GM12878 (cell line): ENCODE results near the gene TAF9B. TPM values are rescaled to one million over a fixed set of nuclear protein-coding genes. Genes with fewer than 3 reads are reported as not detected.

Experiments
- ATAC-seq: fragments of 200-7000 bp; cut with Tn5 transposase; 3 replicates; pipeline ENCODE4 v1.9.1; 2020; ENCODE audit warnings: mild to moderate bottlenecking, moderate library complexity
- BruUV-seq: library from RNA; stranded (reverse); fragments of 400-500 nt; replicated peaks from 2 replicates; lab custom pipeline; 2021; lab: Mats Ljungman, UMichigan
- CTCF ChIA-PET: fragments of 300-600 bp; sonication (Branson Sonifier 250); formaldehyde crosslinking; extraction: SDS; loops from one replicate; lab custom pipeline; 2021; ENCODE audit warnings: inconsistent platforms; lab: Yijun Ruan, JAX
- POLR2A ChIA-PET: fragments of 350-600 bp; formaldehyde crosslinking; extraction: SDS; loops from one replicate; lab custom pipeline; 2021; ENCODE audit warnings: inconsistent platforms; lab: Charles Lee
- RAD21 ChIA-PET: fragments of 300-600 bp; sonication (Branson Sonifier 250); formaldehyde crosslinking; loops from one replicate; lab custom pipeline; 2023; ENCODE audit warnings: antibody characterized with exemption; ENCODE audit not compliant: unreplicated experiment; lab: Charles Lee
- SMC1A ChIA-PET: fragments of 300-600 bp; sonication (Branson Sonifier 250); formaldehyde crosslinking; loops from one replicate; lab custom pipeline; 2023; ENCODE audit not compliant: unreplicated experiment, uncharacterized antibody; lab: Charles Lee
- DNase-seq: peaks from one replicate; pipeline ENCODE4 v3.0.0-alpha.2; 2011; ENCODE audit warnings: low read depth, low spot score
- FAIRE-seq: peaks from 3 replicates; lab custom pipeline; 2011; peaks lifted over from hg19 to GRCh38; lab: Jason Lieb, UNC
- H2AFZ ChIP-seq: 2 replicates; pipeline ENCODE4 v1.6.0; 2011; ENCODE audit warnings: low read depth, low read length, control low read depth; ENCODE audit not compliant: control insufficient read depth
- H3K27ac ChIP-seq: 2 replicates; pipeline ENCODE4 v1.5.1; 2011; ENCODE audit warnings: control low read depth; ENCODE audit not compliant: control insufficient read depth, insufficient read depth
- H3K27me3 ChIP-seq, 2 experiments: replicated peaks in 1 of 2; 2 replicates each; pipeline versions ENCODE4 v1.6.0 to v1.6.1; 2011; ENCODE audit warnings: low read length in 1 of 2; ENCODE audit not compliant: control insufficient read depth in 2 of 2, insufficient read depth in 2 of 2
- H3K36me3 ChIP-seq, 2 experiments: 2 replicates each; pipeline ENCODE4 v1.5.1; 2011; ENCODE audit warnings: low read length in 1 of 2; ENCODE audit not compliant: control insufficient read depth in 2 of 2, insufficient read depth in 2 of 2
- H3K4me1 ChIP-seq: 2 replicates; pipeline ENCODE4 v1.6.1; 2011; ENCODE audit warnings: mild to moderate bottlenecking, low read length, moderate library complexity, mixed read lengths; ENCODE audit not compliant: control insufficient read depth, insufficient read depth
- H3K4me2 ChIP-seq: 2 replicates; pipeline ENCODE4 v1.6.0; 2011; ENCODE audit warnings: control low read depth; ENCODE audit not compliant: control insufficient read depth, insufficient read depth
- H3K4me3 ChIP-seq: fragments of 200-600 bp; sonication (generic); 2 replicates; pipeline ENCODE4 v1.5.1; 2016
- H3K79me2 ChIP-seq: 2 replicates; pipeline ENCODE4 v1.6.0; 2011; ENCODE audit warnings: low read length; ENCODE audit not compliant: control insufficient read depth, insufficient read depth
- H3K9ac ChIP-seq: 2 replicates; pipeline ENCODE4 v1.8.0; 2011; ENCODE audit warnings: low read length, control low read depth, mixed read lengths; ENCODE audit not compliant: control insufficient read depth, insufficient read depth
- H3K9me3 ChIP-seq: replicated peaks from 3 replicates; pipeline ENCODE4 v1.5.1; 2011; ENCODE audit warnings: mild to moderate bottlenecking, low read length; ENCODE audit not compliant: control insufficient read depth, insufficient read depth
- H4K20me1 ChIP-seq: 2 replicates; pipeline ENCODE4 v1.6.0; 2011; ENCODE audit not compliant: control insufficient read depth, insufficient read depth
- BACH1 ChIP-seq: fragments of 450-650 bp; IDR thresholded peaks from 2 replicates; pipeline ENCODE4 v1.6.1; 2017; ENCODE audit warnings: mild to moderate bottlenecking, borderline replicate concordance
- EED ChIP-seq: sonication (generic); IDR thresholded peaks from 2 replicates; pipeline ENCODE4 v1.6.1; 2016; ENCODE audit warnings: antibody characterized with exemption, low read depth
- GABPA ChIP-seq: IDR thresholded peaks from 2 replicates; pipeline ENCODE4 v1.6.1; 2014; ENCODE audit warnings: antibody characterized with exemption, low read depth, mild to moderate bottlenecking, inconsistent platforms
- MTA3 ChIP-seq: IDR thresholded peaks from 2 replicates; pipeline ENCODE4 v1.6.1; 2012; ENCODE audit warnings: low read length, inconsistent platforms, borderline replicate concordance
- NFYB ChIP-seq: IDR thresholded peaks from 2 replicates; pipeline ENCODE4 v1.6.1; 2011; ENCODE audit warnings: low read depth, mild to moderate bottlenecking, low read length, improper control_type of control experiment, moderate library complexity; ENCODE audit not compliant: insufficient read depth
- RBBP5 ChIP-seq: fragments of 200-600 bp; sonication (generic); conservative IDR thresholded peaks from 2 replicates; pipeline ENCODE4 v1.6.1; 2016
- RFX5 ChIP-seq: IDR thresholded peaks from 2 replicates; pipeline ENCODE4 v1.6.1; 2011; ENCODE audit warnings: low read depth, low read length, improper control_type of control experiment
- TBL1XR1 ChIP-seq: IDR thresholded peaks from 2 replicates; pipeline ENCODE4 v1.6.1; 2012; ENCODE audit warnings: low read depth, low read length, improper control_type of control experiment
- WGBS: methylation state at CpG from one replicate; pipeline ENCODE4 v1.1.6; 2016; ENCODE audit warnings: low lambda C conversion rate; ENCODE audit not compliant: insufficient replicate concordance, insufficient coverage; ENCODE audit errors: missing lambda C conversion rate; 5-methylcytosine and 5-hydroxymethylcytosine counted together
- in situ Hi-C: fragments of 300-500 bp; cut with MboI; formaldehyde crosslinking; loops from 9 replicates; pipeline ENCODE4 v1.14.3; 2018; ENCODE audit warnings: mixed read lengths
- intact Hi-C: fragments of 100-400 bp; cut with micrococcal nuclease; formaldehyde crosslinking; loops from one replicate; pipeline ENCODE4 v1.14.2; 2022; ENCODE audit not compliant: unreplicated experiment
- polyA plus RNA-seq, 11 experiments: library from polyadenylated mRNA; depleted of rRNA in 4 of 11; unstranded in 6 of 11; stranded (reverse) in 5 of 11; fragments of >200 nt; fragmentation: Nextera tagmentation in 4 of 11; fragmentation: Illumina TruSeq in 1 of 11; extraction: Ambion mirVana in 4 of 11; extraction: Trizol in 1 of 11; gene quantifications; 1 replicate in 1 of 11; 2 replicates in 10 of 11; pipeline versions ENCODE4 v1.2.1 to v1.2.3, GENCODE V29; 2011 to 2016; ENCODE audit warnings: inconsistent platforms in 2 of 11, missing spikeins in 2 of 11, low read depth in 1 of 11
- total RNA-seq, 4 experiments: library from RNA; depleted of rRNA in 3 of 4; stranded (reverse); fragments of >200 nt in 3 of 4; fragmentation: Illumina TruSeq in 1 of 4; extraction: Trizol in 1 of 4; gene quantifications; 2 replicates each; pipeline versions ENCODE4 v1.2.1 to v1.2.3, GENCODE V29; 2013 to 2021
- TF ChIP-seq, protein P1 (sequence below): IDR thresholded peaks from 2 replicates; pipeline ENCODE4 v1.6.1; 2012; ENCODE audit warnings: low read depth, low read length, improper control_type of control experiment
- TF ChIP-seq, protein P2 (sequence below): fragments of 450-650 bp; IDR thresholded peaks from 2 replicates; pipeline ENCODE4 v1.6.1; 2016; ENCODE audit warnings: mild to moderate bottlenecking, moderate library complexity, borderline replicate concordance
- TF ChIP-seq, protein P3 (sequence below): IDR thresholded peaks from 2 replicates; pipeline ENCODE4 v1.6.1; 2012; ENCODE audit warnings: low read depth, low read length, improper control_type of control experiment

TAF9B gene
- total and polyA plus RNA-seq, 10 of the 15 experiments (the other 5 are each of a cell fraction or from before 2014, with no cell fraction given): 14.9 to 42.5 (median 22.3) TPM

DNA sequence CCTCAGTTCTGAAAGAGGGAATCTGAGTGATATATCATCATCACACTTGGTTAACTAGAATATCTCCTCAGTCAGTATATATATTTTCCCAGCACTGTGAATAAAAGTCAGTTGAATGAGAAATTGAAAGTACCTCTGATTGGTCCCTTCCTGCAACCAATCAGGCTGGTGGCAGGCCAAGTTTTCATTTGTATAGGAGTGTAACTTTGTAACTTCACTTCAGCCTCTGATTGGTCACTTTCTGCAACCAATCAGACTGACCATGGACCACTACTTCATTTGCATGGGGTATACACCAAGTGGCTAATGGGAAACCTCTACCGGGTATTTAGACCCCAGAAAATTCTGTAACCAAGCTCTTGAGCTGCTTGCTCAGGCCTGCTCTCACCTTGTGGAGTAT, 37.4 kb downstream of the TAF9B start:
- intact Hi-C loops: loop anchor here (5.0 to 10.0 kb wide), 3 partner anchors 35 to 223 kb away; partner anchors contain the start of genes COX7B, CYSLTR1 and MAGT1
- WGBS: 91% methylated on average over 1 of the region's 1 CpG
- in situ Hi-C loops: loop anchor here (5.0 kb wide), 1 partner anchor 205 kb away; the partner anchor contains the start of genes COX7B and MAGT1

DNA sequence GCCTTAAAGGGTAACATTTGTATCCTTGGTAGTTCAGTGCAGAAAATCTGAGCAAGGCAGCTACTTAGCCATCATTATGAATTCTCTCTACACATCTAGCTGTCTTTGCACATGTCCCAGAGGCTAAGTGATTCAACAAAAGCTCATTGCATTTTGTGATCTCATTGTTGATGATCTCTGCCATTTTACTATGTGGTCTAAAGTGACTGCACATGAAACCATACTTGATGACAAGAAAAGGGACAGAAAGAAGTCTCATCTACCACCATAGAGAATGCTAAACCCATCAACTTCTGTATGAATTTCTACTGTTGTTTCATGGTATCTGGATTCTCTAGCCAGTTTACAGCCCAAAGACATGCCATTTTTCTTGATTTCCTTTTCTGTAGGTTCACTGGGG, 41.3 kb downstream of the TAF9B start:
- H3K36me3 ChIP-seq: no peaks in the 10 kb centered on the region
- H3K4me3 ChIP-seq: no peak overlapping the region
- CTCF ChIA-PET: interaction anchor here (1.4 kb wide), 1 partner anchor 187 kb away, joined by 4 read pairs; the partner anchor contains the start of gene ATP7A
- in situ Hi-C loops: no loop called here
- H3K4me1 ChIP-seq: no peaks in the 10 kb centered on the region; the same call in 1 of the 2 replicates
- intact Hi-C loops: no loop called here
- no peaks in the 10 kb centered on the region for H3K27me3 ChIP-seq
- BruUV-seq: no TSS peak
- SMC1A ChIA-PET: interaction anchor here (1.5 to 1.9 kb wide), 2 partner anchors 33 to 73 kb away, joined by 5 read pairs; no protein-coding TSS in a partner anchor
- RAD21 ChIA-PET: no interaction called here
- H4K20me1 ChIP-seq: no peaks in the 10 kb centered on the region
- H2AFZ ChIP-seq: no peak overlapping the region
- peaks cover 4% of the 10 kb centered on the region; the same call in 2 of the 3 replicates for H3K9me3 ChIP-seq
- FAIRE-seq (no peak), ATAC-seq (no peak), DNase-seq (no peak)
- H3K9ac ChIP-seq: no peak overlapping the region
- POLR2A ChIA-PET: no interaction called here
- H3K4me2 ChIP-seq: no peak overlapping the region
- no peaks in the 10 kb centered on the region for H3K79me2 ChIP-seq
- H3K27ac ChIP-seq: no peak overlapping the region
- TF ChIP-seq TBL1XR1 (no peak), RBBP5 (no peak), MTA3 (no peak), RFX5 (no peak), GABPA (no peak), EED (no peak), BACH1 (no peak)
- TF ChIP-seq, protein P1, sequence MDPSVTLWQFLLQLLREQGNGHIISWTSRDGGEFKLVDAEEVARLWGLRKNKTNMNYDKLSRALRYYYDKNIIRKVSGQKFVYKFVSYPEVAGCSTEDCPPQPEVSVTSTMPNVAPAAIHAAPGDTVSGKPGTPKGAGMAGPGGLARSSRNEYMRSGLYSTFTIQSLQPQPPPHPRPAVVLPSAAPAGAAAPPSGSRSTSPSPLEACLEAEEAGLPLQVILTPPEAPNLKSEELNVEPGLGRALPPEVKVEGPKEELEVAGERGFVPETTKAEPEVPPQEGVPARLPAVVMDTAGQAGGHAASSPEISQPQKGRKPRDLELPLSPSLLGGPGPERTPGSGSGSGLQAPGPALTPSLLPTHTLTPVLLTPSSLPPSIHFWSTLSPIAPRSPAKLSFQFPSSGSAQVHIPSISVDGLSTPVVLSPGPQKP: no peak
- TF ChIP-seq, protein P2, sequence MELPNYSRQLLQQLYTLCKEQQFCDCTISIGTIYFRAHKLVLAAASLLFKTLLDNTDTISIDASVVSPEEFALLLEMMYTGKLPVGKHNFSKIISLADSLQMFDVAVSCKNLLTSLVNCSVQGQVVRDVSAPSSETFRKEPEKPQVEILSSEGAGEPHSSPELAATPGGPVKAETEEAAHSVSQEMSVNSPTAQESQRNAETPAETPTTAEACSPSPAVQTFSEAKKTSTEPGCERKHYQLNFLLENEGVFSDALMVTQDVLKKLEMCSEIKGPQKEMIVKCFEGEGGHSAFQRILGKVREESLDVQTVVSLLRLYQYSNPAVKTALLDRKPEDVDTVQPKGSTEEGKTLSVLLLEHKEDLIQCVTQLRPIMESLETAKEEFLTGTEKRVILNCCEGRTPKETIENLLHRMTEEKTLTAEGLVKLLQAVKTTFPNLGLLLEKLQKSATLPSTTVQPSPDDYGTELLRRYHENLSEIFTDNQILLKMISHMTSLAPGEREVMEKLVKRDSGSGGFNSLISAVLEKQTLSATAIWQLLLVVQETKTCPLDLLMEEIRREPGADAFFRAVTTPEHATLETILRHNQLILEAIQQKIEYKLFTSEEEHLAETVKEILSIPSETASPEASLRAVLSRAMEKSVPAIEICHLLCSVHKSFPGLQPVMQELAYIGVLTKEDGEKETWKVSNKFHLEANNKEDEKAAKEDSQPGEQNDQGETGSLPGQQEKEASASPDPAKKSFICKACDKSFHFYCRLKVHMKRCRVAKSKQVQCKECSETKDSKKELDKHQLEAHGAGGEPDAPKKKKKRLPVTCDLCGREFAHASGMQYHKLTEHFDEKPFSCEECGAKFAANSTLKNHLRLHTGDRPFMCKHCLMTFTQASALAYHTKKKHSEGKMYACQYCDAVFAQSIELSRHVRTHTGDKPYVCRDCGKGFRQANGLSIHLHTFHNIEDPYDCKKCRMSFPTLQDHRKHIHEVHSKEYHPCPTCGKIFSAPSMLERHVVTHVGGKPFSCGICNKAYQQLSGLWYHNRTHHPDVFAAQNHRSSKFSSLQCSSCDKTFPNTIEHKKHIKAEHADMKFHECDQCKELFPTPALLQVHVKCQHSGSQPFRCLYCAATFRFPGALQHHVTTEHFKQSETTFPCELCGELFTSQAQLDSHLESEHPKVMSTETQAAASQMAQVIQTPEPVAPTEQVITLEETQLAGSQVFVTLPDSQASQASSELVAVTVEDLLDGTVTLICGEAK: no peak

More for the DNA sequence above, 37.4 kb downstream of the TAF9B start:
- no peaks in the 10 kb centered on the region for H3K27me3 ChIP-seq
- no peak overlapping the region for H3K4me3 ChIP-seq
- H3K27ac ChIP-seq: no peak overlapping the region
- H3K79me2 ChIP-seq: peaks cover 32% of the 10 kb centered on the region
- H3K4me1 ChIP-seq: peaks cover 3% of the 10 kb centered on the region; the same call in 1 of the 2 replicates
- ATAC-seq (no peak), DNase-seq (no peak), FAIRE-seq (no peak)
- peaks cover 4% of the 10 kb centered on the region; the same call in 2 of the 3 replicates for H3K9me3 ChIP-seq
- H3K9ac ChIP-seq: no peak overlapping the region
- H3K4me2 ChIP-seq: no peak overlapping the region
- ChIA-PET POLR2A (no interaction called here), RAD21 (no interaction called here), CTCF (interaction anchor here (0.7 to 2.1 kb wide), 4 partner anchors 16 to 841 kb away, joined by 3 to 6 read pairs (median 4); no protein-coding TSS in a partner anchor), SMC1A (interaction anchor here (1.0 to 1.9 kb wide), 2 partner anchors 27 to 184 kb away, joined by 3 to 4 read pairs; no protein-coding TSS in a partner anchor)
- TF ChIP-seq, protein P3, sequence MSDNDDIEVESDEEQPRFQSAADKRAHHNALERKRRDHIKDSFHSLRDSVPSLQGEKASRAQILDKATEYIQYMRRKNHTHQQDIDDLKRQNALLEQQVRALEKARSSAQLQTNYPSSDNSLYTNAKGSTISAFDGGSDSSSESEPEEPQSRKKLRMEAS: no peak
- TF ChIP-seq NFYB: peak; percentile 54; the same call in 1 of the 2 replicates
- BruUV-seq: no TSS peak
- no peak overlapping the region for H2AFZ ChIP-seq
- H4K20me1 ChIP-seq: no peaks in the 10 kb centered on the region
- H3K36me3 ChIP-seq: no peaks in the 10 kb centered on the region; a peak in 1 of 4 replicates
